Measurements from ENCODE around the gene CFAP97D1. TPM values are rescaled to one million over a fixed set of nuclear protein-coding genes. Genes with fewer than 3 reads are reported as not detected.

The CFAP97D1 gene
- total and polyA plus RNA-seq, 2 experiments from 2014 or later = 0.10 TPM; not detected in 1

- Histone ChIP-seq H3K79me2 (no peaks in the 10 kb centered on the region), H3K4me3 (no peak overlapping the region), H3K4me1 (ENCODE audit: insufficient read depth) (no peaks in the 10 kb centered on the region), H3K27me3 (no peaks in the 10 kb centered on the region), H3K36me3 (replicated peaks; ENCODE audit: insufficient read depth, low read depth) (no peaks in the 10 kb centered on the region), H3K4me2 (no peak overlapping the region), H3K9me3 (ENCODE audit: low read depth) (no peaks in the 10 kb centered on the region), H3K27ac (no peak overlapping the region), H3K9me2 (replicated peaks; ENCODE audit: insufficient read depth) (no peaks in the 10 kb centered on the region), H4K20me1 (ENCODE audit: insufficient read depth, poor library complexity, severe bottlenecking) (no peaks in the 10 kb centered on the region), H2AFZ (no peak overlapping the region)
- no peak for TF ChIP-seq EZH2 (IDR thresholded peaks at IDR 0.05; ENCODE audit: borderline replicate concordance)
- no peak for TF ChIP-seq CTCF (IDR thresholded peaks at IDR 0.05; ENCODE audit: poor library complexity)
- DNase-seq (ENCODE audit: low spot score) = no peak
Measured at GRCh38 chr17:43805117-43805516, 24.9 kb downstream of the CFAP97D1 start.

GRCh38 chr17:43808076-43808475 lies 27.8 kb downstream of the CFAP97D1 start:
- WGBS (ENCODE audit: low lambda C conversion rate, missing lambda C conversion rate) = 94% methylated on average over 4 of the region's 4 CpGs
- no peak for DNase-seq (ENCODE audit: low spot score)
- no peak overlapping the region for H2AFZ ChIP-seq

GRCh38 chr17:43809121-43809520 lies 28.9 kb downstream of the CFAP97D1 start:
- no peak overlapping the region for H3K4me3 ChIP-seq
- no peak overlapping the region for H3K27ac ChIP-seq
- WGBS (ENCODE audit: low lambda C conversion rate, missing lambda C conversion rate) = 94% methylated on average over 5 of the region's 5 CpGs
- H3K36me3 ChIP-seq (replicated peaks; ENCODE audit: insufficient read depth, low read depth) = no peaks in the 10 kb centered on the region
- no peaks in the 10 kb centered on the region for H3K9me2 ChIP-seq (replicated peaks; ENCODE audit: insufficient read depth)
- no peak for DNase-seq (ENCODE audit: low spot score)
- TF ChIP-seq CTCF (IDR thresholded peaks at IDR 0.05; ENCODE audit: poor library complexity) = no peak
- TF ChIP-seq EZH2phosphoT487 (IDR thresholded peaks at IDR 0.05; ENCODE audit: low read depth, severe bottlenecking, unreplicated experiment) = no peak
- TF ChIP-seq EZH2 (IDR thresholded peaks at IDR 0.05; ENCODE audit: borderline replicate concordance) = no peak
- H3K9me3 ChIP-seq (ENCODE audit: low read depth) = no peaks in the 10 kb centered on the region
- H3K79me2 ChIP-seq = no peaks in the 10 kb centered on the region
- no peaks in the 10 kb centered on the region for H3K4me1 ChIP-seq (ENCODE audit: insufficient read depth)
- H4K20me1 ChIP-seq (ENCODE audit: insufficient read depth, poor library complexity, severe bottlenecking) = no peaks in the 10 kb centered on the region
- no peak overlapping the region for H3K4me2 ChIP-seq
- no peaks in the 10 kb centered on the region for H3K27me3 ChIP-seq
- no peak overlapping the region for H2AFZ ChIP-seq

More at GRCh38 chr17:43808076-43808475, 27.8 kb downstream of the CFAP97D1 start:
- Histone ChIP-seq H3K79me2 (no peaks in the 10 kb centered on the region), H3K4me2 (no peak overlapping the region), H3K9me3 (ENCODE audit: low read depth) (no peaks in the 10 kb centered on the region), H3K4me3 (no peak overlapping the region), H3K36me3 (replicated peaks; ENCODE audit: insufficient read depth, low read depth) (no peaks in the 10 kb centered on the region), H3K27ac (no peak overlapping the region), H3K9me2 (replicated peaks; ENCODE audit: insufficient read depth) (no peaks in the 10 kb centered on the region), H3K4me1 (ENCODE audit: insufficient read depth) (no peaks in the 10 kb centered on the region), H3K27me3 (no peaks in the 10 kb centered on the region), H4K20me1 (ENCODE audit: insufficient read depth, poor library complexity, severe bottlenecking) (no peaks in the 10 kb centered on the region)
- TF ChIP-seq CTCF (IDR thresholded peaks at IDR 0.05; ENCODE audit: poor library complexity) (no peak), EZH2phosphoT487 (IDR thresholded peaks at IDR 0.05; ENCODE audit: low read depth, severe bottlenecking, unreplicated experiment) (no peak), EZH2 (IDR thresholded peaks at IDR 0.05; ENCODE audit: borderline replicate concordance) (no peak)

GRCh38 chr17:43810226-43810715 lies 30.0 kb downstream of the CFAP97D1 start:
- TF ChIP-seq CTCF (IDR thresholded peaks at IDR 0.05; ENCODE audit: poor library complexity) = no peak
- TF ChIP-seq EZH2 (IDR thresholded peaks at IDR 0.05; ENCODE audit: borderline replicate concordance) = no peak
- TF ChIP-seq EZH2phosphoT487 (IDR thresholded peaks at IDR 0.05; ENCODE audit: low read depth, severe bottlenecking, unreplicated experiment) = no peak

More at GRCh38 chr17:43810226-43810715, 30.0 kb downstream of the CFAP97D1 start:
- no peaks in the 10 kb centered on the region for H3K9me3 ChIP-seq (ENCODE audit: low read depth)
- H3K79me2 ChIP-seq = no peaks in the 10 kb centered on the region
- 93% methylated on average over 4 of the region's 4 CpGs for WGBS (ENCODE audit: low lambda C conversion rate, missing lambda C conversion rate)
- no peak for DNase-seq (ENCODE audit: low spot score)
- no peaks in the 10 kb centered on the region for H4K20me1 ChIP-seq (ENCODE audit: insufficient read depth, poor library complexity, severe bottlenecking)
- no peak overlapping the region for H2AFZ ChIP-seq
- H3K4me3 ChIP-seq = no peak overlapping the region
- H3K27ac ChIP-seq = no peak overlapping the region
- H3K4me1 ChIP-seq (ENCODE audit: insufficient read depth) = peaks cover 3% of the 10 kb centered on the region
- no peak overlapping the region for H3K4me2 ChIP-seq
- H3K27me3 ChIP-seq = no peaks in the 10 kb centered on the region
- H3K36me3 ChIP-seq (replicated peaks; ENCODE audit: insufficient read depth, low read depth) = no peaks in the 10 kb centered on the region
- no peaks in the 10 kb centered on the region for H3K9me2 ChIP-seq (replicated peaks; ENCODE audit: insufficient read depth)
